Testis (tissue), 3 donors: ENCODE measurements around the gene NECAB3. TPM values are rescaled to one million over a fixed set of nuclear protein-coding genes. Genes with fewer than 3 reads are reported as not detected.
"Not testable (repeated sequence)": the region's sequence is repeated elsewhere in the genome, so short reads cannot be mapped to it uniquely, and the experiment has no call there.

Experiments used
- DNase-seq: peaks from one replicate; pipeline ENCODE4 v3.0.0-alpha.2; 2019
- H3K27ac ChIP-seq, 2 donors: fragments of 200-600 bp; sonication (generic); one replicate each; pipeline ENCODE4 v1.5.1; 2019
- H3K27me3 ChIP-seq: fragments of 200-600 bp; sonication (generic); one replicate; pipeline ENCODE4 v1.5.1; 2019
- H3K36me3 ChIP-seq: fragments of 200-600 bp; sonication (generic); one replicate; pipeline ENCODE4 v1.5.1; 2017; ENCODE audit warnings: low read depth; ENCODE audit errors: missing control alignments
- H3K4me1 ChIP-seq: fragments of 200-600 bp; sonication (generic); one replicate; pipeline ENCODE4 v1.5.1; 2019
- H3K4me3 ChIP-seq, 2 donors: fragments of 200-600 bp; sonication (generic); one replicate each; pipeline ENCODE4 v1.5.1; 2017 to 2019
- H3K9me3 ChIP-seq: fragments of 200-600 bp; sonication (generic); one replicate; pipeline ENCODE4 v1.5.1; 2017
- POLR2A ChIP-seq: fragments of 450-650 bp; IDR thresholded peaks from one replicate; pipeline ENCODE4 v1.6.1; 2017; ENCODE audit warnings: antibody characterized with exemption, mild to moderate bottlenecking, moderate library complexity
- WGBS, 2 donors: methylation state at CpG; one replicate each; pipeline ENCODE4 v1.1.5; 2018; 5-methylcytosine and 5-hydroxymethylcytosine counted together
- intact Hi-C: fragments of 100-400 bp; cut with DNase I; formaldehyde crosslinking; loops from one replicate; pipeline ENCODE4 v1.15.1; 2023; ENCODE audit warnings: low total_unique reads
- polyA plus RNA-seq: library from polyadenylated mRNA; stranded (reverse); fragments of 350-450 nt; fragmentation: Illumina TruSeq; extraction: RNeasy Lipid Tissue Mini Kit (QIAGEN cat#74804); gene quantifications from one replicate; pipeline ENCODE4 v1.2.3, GENCODE V29; 2014; ENCODE audit warnings: low read depth, low replicate concordance; ENCODE audit not compliant: insufficient read depth
- total RNA-seq, 2 donors: library from RNA; depleted of rRNA; stranded (reverse); fragments of >200 nt; gene quantifications; one replicate each; pipeline ENCODE4 v1.2.3, GENCODE V29; 2016
- TF ChIP-seq, protein P1 (sequence below), 3 experiments: fragments of 450-650 bp in 2 of 3; fragments of 200-600 bp in 1 of 3; sonication (generic) in 1 of 3; IDR thresholded peaks; one replicate each; pipeline ENCODE4 v1.5.1; 2016 to 2019; ENCODE audit warnings: antibody characterized with exemption in 3 of 3, mild to moderate bottlenecking in 2 of 3, moderate library complexity in 1 of 3

Gene NECAB3
- total and polyA plus RNA-seq, 3 donors from 2014 or later: 59.7 to 118 (median 106) TPM

DNA sequence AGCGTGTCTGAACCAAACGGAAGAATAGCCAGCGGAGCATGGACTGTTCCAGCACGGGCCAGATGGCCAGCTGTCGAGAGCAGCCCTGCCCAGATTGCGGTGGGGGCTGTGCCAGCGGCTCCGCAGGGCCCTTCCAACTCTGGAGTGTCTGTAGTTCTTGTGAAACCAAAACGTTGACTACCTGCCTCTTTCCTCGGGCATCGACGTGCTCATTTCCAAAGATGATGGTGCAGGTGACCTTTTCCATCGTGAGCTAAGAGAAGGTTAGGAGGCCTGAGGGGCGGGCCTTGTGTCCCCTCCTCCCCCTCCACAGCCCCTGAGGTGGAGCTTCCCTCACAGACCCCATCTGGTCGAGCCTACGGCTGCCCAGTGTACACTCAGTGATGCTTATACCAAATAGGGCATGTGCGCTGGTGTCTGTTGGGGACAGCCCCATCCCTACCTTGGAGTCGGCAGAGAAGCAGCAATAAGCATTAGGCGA lies 25.0 kb downstream of the NECAB3 start:
- no peak overlapping the region for H3K27ac ChIP-seq
- WGBS, 2 donors: 66 to 75% methylated on average over 19 of the region's 19 CpGs
- no peaks in the 10 kb centered on the region for H3K36me3 ChIP-seq
- peaks cover 19% of the 10 kb centered on the region for H3K4me1 ChIP-seq
- no peak overlapping the region for H3K4me3 ChIP-seq
- H3K27me3 ChIP-seq: no peaks in the 10 kb centered on the region
- intact Hi-C loops: no loop called here
- DNase-seq: no peak
- no peaks in the 10 kb centered on the region for H3K9me3 ChIP-seq
- TF ChIP-seq, protein P1, sequence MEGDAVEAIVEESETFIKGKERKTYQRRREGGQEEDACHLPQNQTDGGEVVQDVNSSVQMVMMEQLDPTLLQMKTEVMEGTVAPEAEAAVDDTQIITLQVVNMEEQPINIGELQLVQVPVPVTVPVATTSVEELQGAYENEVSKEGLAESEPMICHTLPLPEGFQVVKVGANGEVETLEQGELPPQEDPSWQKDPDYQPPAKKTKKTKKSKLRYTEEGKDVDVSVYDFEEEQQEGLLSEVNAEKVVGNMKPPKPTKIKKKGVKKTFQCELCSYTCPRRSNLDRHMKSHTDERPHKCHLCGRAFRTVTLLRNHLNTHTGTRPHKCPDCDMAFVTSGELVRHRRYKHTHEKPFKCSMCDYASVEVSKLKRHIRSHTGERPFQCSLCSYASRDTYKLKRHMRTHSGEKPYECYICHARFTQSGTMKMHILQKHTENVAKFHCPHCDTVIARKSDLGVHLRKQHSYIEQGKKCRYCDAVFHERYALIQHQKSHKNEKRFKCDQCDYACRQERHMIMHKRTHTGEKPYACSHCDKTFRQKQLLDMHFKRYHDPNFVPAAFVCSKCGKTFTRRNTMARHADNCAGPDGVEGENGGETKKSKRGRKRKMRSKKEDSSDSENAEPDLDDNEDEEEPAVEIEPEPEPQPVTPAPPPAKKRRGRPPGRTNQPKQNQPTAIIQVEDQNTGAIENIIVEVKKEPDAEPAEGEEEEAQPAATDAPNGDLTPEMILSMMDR (IDR thresholded peaks at IDR 0.05): no peak
- TF ChIP-seq POLR2A: no peak

DNA sequence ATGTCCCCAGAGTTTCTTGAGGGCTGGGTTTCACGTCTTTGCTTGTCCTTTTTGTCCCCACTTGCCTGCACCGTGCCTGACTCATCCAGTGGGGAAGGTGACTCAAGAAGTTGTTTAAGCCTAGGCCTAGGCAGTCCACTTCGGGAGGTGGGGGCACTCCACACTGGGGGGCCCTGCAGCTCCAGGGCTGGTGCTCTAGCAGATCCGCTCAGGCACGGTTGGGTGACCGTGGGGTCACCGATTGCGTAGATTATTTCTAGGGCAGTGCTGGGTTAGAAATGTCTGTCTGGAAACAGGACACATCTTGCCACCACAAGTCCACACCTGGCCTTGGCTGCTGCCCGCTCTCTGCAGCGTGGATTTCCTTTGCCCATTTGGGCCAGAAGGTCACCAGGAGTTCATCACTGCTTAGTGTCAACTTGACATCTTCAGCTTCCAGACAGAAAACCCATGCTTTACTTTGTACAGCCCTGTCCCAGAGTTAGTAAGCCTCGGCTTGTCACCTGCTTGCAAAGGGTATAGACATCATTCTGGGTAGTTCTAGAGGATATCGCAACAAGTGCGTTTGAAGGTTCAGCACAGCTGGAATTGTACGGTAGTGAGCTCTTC lies 25.7 kb downstream of the NECAB3 start:
- H3K4me1 ChIP-seq: peaks cover 17% of the 10 kb centered on the region
- no peak overlapping the region for H3K4me3 ChIP-seq
- intact Hi-C loops: no loop called here
- no peak overlapping the region for H3K27ac ChIP-seq
- WGBS, 2 donors: 79 to 87% methylated on average over 9 to 14 of the region's 14 CpGs
- H3K9me3 ChIP-seq: no peaks in the 10 kb centered on the region
- TF ChIP-seq POLR2A: no peak
- TF ChIP-seq, protein P1 (IDR thresholded peaks at IDR 0.05): no peak
- no peaks in the 10 kb centered on the region for H3K36me3 ChIP-seq
- no peaks in the 10 kb centered on the region for H3K27me3 ChIP-seq
- no peak for DNase-seq

DNA sequence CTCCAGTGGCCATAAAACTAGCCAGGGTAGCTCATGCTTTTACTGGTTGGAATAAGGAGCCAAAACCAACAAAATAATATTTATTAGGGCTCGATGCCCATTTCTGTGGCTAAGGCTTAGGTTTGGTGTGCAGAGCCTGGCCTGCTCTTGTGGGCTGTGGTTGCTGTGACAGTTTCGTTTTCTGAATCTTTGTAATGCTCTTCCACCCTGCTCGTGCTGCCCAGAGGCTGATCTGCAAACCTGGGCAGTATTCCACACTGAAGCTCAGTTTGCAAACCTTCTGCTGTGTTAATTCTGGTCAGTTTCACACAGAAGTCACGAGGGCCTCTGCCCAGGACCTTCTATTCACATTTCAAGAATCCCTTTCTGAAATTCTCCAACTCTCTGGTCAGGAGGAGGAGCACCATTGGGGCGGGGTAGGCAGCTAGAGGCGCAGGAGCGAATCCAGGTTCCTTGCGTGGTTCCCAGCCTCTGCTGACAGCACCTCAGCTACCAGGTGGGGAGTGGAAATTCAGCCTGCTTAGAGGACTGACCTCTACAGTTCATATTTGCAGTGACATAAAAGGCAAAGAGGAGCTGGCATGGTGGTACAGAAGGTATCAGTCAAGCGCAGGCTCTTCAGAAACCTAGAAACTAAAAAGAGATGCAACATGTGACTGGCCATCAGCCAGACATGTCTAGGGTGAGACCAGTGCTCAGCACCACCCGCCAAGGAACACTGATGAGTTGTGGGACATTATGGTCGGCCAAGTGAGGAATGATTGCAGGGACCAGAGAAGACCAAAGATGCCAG lies 26.4 kb downstream of the NECAB3 start:
- Histone ChIP-seq H3K36me3 (no peaks in the 10 kb centered on the region), H3K9me3 (no peaks in the 10 kb centered on the region), H3K27me3 (no peaks in the 10 kb centered on the region), H3K27ac (no peak overlapping the region), H3K4me3 (no peak overlapping the region), H3K4me1 (peaks cover 12% of the 10 kb centered on the region)
- 78% methylated on average over 11 of the region's 11 CpGs for WGBS, 2 donors
- TF ChIP-seq POLR2A: no peak
- TF ChIP-seq, protein P1 (IDR thresholded peaks at IDR 0.05): no peak
- intact Hi-C loops: no loop called here
- DNase-seq: no peak

DNA sequence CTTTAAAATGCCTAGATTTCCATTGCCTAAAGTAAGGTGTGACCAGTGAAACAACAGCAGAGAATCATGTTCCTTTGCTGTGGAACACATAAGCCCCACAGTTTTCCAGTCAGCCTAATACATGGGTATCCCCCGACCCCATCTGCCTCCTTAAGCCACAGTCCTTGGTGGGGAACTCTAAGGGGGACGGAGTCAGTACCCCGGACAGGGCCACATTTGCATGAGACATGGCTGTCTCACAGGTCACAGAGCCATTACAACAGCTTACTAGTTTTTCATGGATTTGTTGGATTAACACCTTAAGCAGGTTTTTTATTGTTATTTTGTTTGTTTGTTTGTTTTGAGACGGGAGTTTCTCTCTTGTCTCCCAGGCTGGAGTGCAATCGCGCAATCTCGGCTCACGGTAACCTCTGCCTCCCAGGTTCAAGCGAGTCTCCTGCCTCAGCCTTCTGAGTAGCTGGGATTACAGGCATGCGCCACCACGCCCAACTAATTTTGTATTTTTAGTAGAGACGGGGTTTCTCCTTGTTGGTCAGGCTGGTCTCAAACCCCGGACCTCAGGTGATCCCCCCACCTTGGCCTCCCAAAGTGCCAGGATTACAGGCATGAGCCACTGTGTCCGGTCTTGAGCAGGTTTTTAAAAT lies 27.1 kb downstream of the NECAB3 start:
- WGBS, 2 donors: 75 to 81% methylated on average over 14 of the region's 14 CpGs
- H3K27me3 ChIP-seq, DNase-seq, H3K36me3 ChIP-seq, H3K27ac ChIP-seq, intact Hi-C loops, H3K4me3 ChIP-seq, H3K9me3 ChIP-seq: not testable (repeated sequence)
- H3K4me1 ChIP-seq: peaks cover 11% of the 10 kb centered on the region

DNA sequence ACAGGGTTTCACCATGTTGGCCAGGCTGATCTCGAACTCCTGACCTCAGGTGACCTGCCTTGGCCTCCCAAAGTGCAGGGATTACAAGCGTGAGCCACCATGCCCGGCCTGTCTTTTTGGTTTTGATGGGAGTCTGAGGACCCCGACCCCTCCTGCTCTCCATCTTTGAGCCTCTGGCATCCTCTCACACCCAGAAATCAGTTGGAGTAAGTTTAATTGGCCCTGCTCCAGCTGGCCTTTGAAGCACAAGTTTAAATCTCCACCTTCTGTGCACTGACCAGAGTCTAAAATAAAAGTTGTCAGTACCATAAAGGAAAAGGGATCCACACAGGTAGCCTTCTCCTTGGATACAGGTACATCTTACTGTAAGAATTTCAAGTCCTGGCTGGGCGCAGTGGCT lies 28.0 kb downstream of the NECAB3 start:
- intact Hi-C loops: no loop called here
- Histone ChIP-seq H3K27ac (no peak overlapping the region), H3K4me3 (no peak overlapping the region), H3K9me3 (no peaks in the 10 kb centered on the region), H3K4me1 (peaks cover 11% of the 10 kb centered on the region), H3K36me3 (no peaks in the 10 kb centered on the region), H3K27me3 (no peaks in the 10 kb centered on the region)
- TF ChIP-seq POLR2A: no peak
- TF ChIP-seq, protein P1 (IDR thresholded peaks at IDR 0.05): no peak
- WGBS, 2 donors: 87 to 88% methylated on average over 5 of the region's 5 CpGs
- no peak for DNase-seq
